Mesenchymal stem cell (in vitro differentiated cells and primary cell): Measurements from ENCODE around the gene ANXA5.

Experiments
- DNase-seq: peaks from one replicate; pipeline ENCODE4 v3.0.0-alpha.2; 2013
- H2AFZ ChIP-seq: one replicate; pipeline ENCODE4 v1.6.1; 2013; ENCODE audit warnings: low read depth, mild to moderate bottlenecking, control low read depth, inconsistent platforms, low read length, moderate library complexity
- H2AK5ac ChIP-seq: 2 replicates; pipeline ENCODE4 v1.6.1; 2013; ENCODE audit warnings: low read length, moderate library complexity, mild to moderate bottlenecking, inconsistent platforms; ENCODE audit not compliant: severe bottlenecking
- H2BK120ac ChIP-seq: one replicate; pipeline ENCODE4 v1.6.1; 2013; ENCODE audit warnings: low read depth, mild to moderate bottlenecking, inconsistent platforms, low read length, moderate library complexity
- H2BK12ac ChIP-seq, 2 experiments: one replicate each; pipeline ENCODE4 v1.6.1; 2013; ENCODE audit warnings: inconsistent platforms in 2 of 2, low read length in 2 of 2, mild to moderate bottlenecking in 2 of 2, moderate library complexity in 2 of 2, control low read depth in 1 of 2
- H2BK15ac ChIP-seq: one replicate; pipeline ENCODE4 v1.6.1; 2013; ENCODE audit warnings: mild to moderate bottlenecking, low read depth, inconsistent platforms; ENCODE audit not compliant: poor library complexity, severe bottlenecking
- H2BK5ac ChIP-seq: 2 replicates; pipeline ENCODE4 v1.6.1; 2013; ENCODE audit warnings: low read depth, mild to moderate bottlenecking, low read length, control low read depth, inconsistent platforms; ENCODE audit not compliant: poor library complexity, severe bottlenecking
- H3K14ac ChIP-seq, 2 experiments: one replicate each; pipeline ENCODE4 v1.6.1; 2013; ENCODE audit warnings: inconsistent platforms in 2 of 2, low read length in 2 of 2, control low read depth in 1 of 2, mild to moderate bottlenecking in 1 of 2, moderate library complexity in 1 of 2
- H3K18ac ChIP-seq, 2 experiments: one replicate each; pipeline ENCODE4 v1.6.1; 2013; ENCODE audit warnings: inconsistent platforms in 2 of 2, low read length in 2 of 2, control low read depth in 1 of 2, low read depth in 1 of 2, mild to moderate bottlenecking in 1 of 2
- H3K23ac ChIP-seq, 2 experiments: one replicate each; pipeline ENCODE4 v1.6.1; 2013; ENCODE audit warnings: inconsistent platforms in 2 of 2, low read length in 2 of 2, mild to moderate bottlenecking in 2 of 2, moderate library complexity in 2 of 2, control low read depth in 1 of 2
- H3K27ac ChIP-seq: 2 replicates; pipeline ENCODE4 v1.5.1; 2013; ENCODE audit warnings: mild to moderate bottlenecking, moderate library complexity, low read length, control low read depth, inconsistent platforms; ENCODE audit not compliant: poor library complexity, severe bottlenecking
- H3K27me3 ChIP-seq, 2 experiments: 2 replicates each; pipeline versions ENCODE4 v1.6.1 to v1.7.0; 2013; ENCODE audit warnings: low read length in 2 of 2, mild to moderate bottlenecking in 2 of 2, moderate library complexity in 2 of 2, control low read depth in 1 of 2, inconsistent platforms in 1 of 2; ENCODE audit not compliant: control insufficient read depth in 1 of 2, insufficient read depth in 1 of 2
- H3K36me3 ChIP-seq, 2 experiments: 2 replicates each; pipeline versions ENCODE4 v1.6.1 to v1.7.0; 2013; ENCODE audit warnings: low read length in 2 of 2, control low read depth in 1 of 2, inconsistent platforms in 1 of 2, low read depth in 1 of 2, mild to moderate bottlenecking in 1 of 2; ENCODE audit not compliant: insufficient read depth in 2 of 2, control insufficient read depth in 1 of 2
- H3K4ac ChIP-seq, 2 experiments: one replicate each; pipeline ENCODE4 v1.6.1; 2013; ENCODE audit warnings: inconsistent platforms in 2 of 2, low read length in 2 of 2, mild to moderate bottlenecking in 2 of 2, moderate library complexity in 2 of 2, control low read depth in 1 of 2, low read depth in 1 of 2
- H3K4me1 ChIP-seq: 2 replicates; pipeline ENCODE4 v1.6.1; 2013; ENCODE audit warnings: low read depth, low read length, control low read depth; ENCODE audit not compliant: control insufficient read depth, insufficient read depth
- H3K4me2 ChIP-seq: 2 replicates; pipeline ENCODE4 v1.6.1; 2013; ENCODE audit warnings: low read length, mild to moderate bottlenecking, inconsistent platforms; ENCODE audit not compliant: poor library complexity, severe bottlenecking
- H3K4me3 ChIP-seq, 2 experiments: 2 replicates each; pipeline versions ENCODE4 v1.5.1 to v1.7.0; 2013; ENCODE audit warnings: low read length in 2 of 2, mild to moderate bottlenecking in 2 of 2, control low read depth in 1 of 2, low read depth in 1 of 2; ENCODE audit not compliant: insufficient read depth in 1 of 2
- H3K79me1 ChIP-seq: replicated peaks from 2 replicates; pipeline ENCODE4 v1.6.1; 2013; ENCODE audit warnings: mild to moderate bottlenecking, control low read depth, low read length, inconsistent platforms; ENCODE audit not compliant: poor library complexity, severe bottlenecking
- H3K9ac ChIP-seq: 2 replicates; pipeline ENCODE4 v1.7.0; 2013; ENCODE audit warnings: mild to moderate bottlenecking, low read length, moderate library complexity
- H3K9me3 ChIP-seq: 2 replicates; pipeline ENCODE4 v1.7.0; 2013; ENCODE audit warnings: mild to moderate bottlenecking, low read length; ENCODE audit not compliant: control insufficient read depth
- H4K8ac ChIP-seq: one replicate; pipeline ENCODE4 v1.6.1; 2013; ENCODE audit warnings: inconsistent platforms, mild to moderate bottlenecking, low read length, moderate library complexity
- H4K91ac ChIP-seq: one replicate; pipeline ENCODE4 v1.6.1; 2013; ENCODE audit warnings: mild to moderate bottlenecking, low read length, inconsistent platforms
- WGBS: methylation state at CpG from one replicate; pipeline ENCODE4 v1.1.7; 2013; ENCODE audit warnings: mixed read lengths; 5-methylcytosine and 5-hydroxymethylcytosine counted together

ANXA5 gene

GRCh38 chr4:121706595-121707021, 9.8 kb upstream of the ANXA5 start:
- Histone ChIP-seq H3K79me1 (no peaks in the 10 kb centered on the region), H3K18ac (peak overlapping the region in 1 of 2 experiments; percentile 32), H2AFZ (no peak overlapping the region), H3K36me3 (no peaks in the 10 kb centered on the region), H4K91ac (no peak overlapping the region), H3K4me2 (no peak overlapping the region), H3K23ac (peak overlapping the region in 1 of 2 experiments; percentile 56), H3K9me3 (peaks cover 3% of the 10 kb centered on the region), H4K8ac (no peak overlapping the region), H2BK120ac (no peak overlapping the region), H2BK5ac (no peak overlapping the region), H3K27ac (no peak overlapping the region), H2BK15ac (no peak overlapping the region), H3K4me1 (peaks cover 6% of the 10 kb centered on the region), H3K4ac (no peak overlapping the region), H3K27me3 (no peaks in the 10 kb centered on the region), H3K9ac (no peak overlapping the region), H2AK5ac (peak overlapping the region; percentile 67), H2BK12ac (no peak overlapping the region), H3K4me3 (peak overlapping the region in 1 of 2 experiments; percentile 6), H3K14ac (no peak overlapping the region)
- 37% methylated on average over 4 of the region's 4 CpGs for WGBS
- peak; percentile 85 for DNase-seq

GRCh38 chr4:121705521-121705920, 8.7 kb upstream of the ANXA5 start:
- DNase-seq: no peak
- Histone ChIP-seq H3K18ac (no peak overlapping the region), H4K91ac (no peak overlapping the region), H3K9me3 (peaks cover 3% of the 10 kb centered on the region), H3K27me3 (no peaks in the 10 kb centered on the region), H3K27ac (no peak overlapping the region), H3K4me1 (peaks cover 6% of the 10 kb centered on the region), H4K8ac (no peak overlapping the region), H3K36me3 (no peaks in the 10 kb centered on the region), H3K4ac (no peak overlapping the region), H3K79me1 (no peaks in the 10 kb centered on the region), H2AK5ac (no peak overlapping the region), H2BK12ac (no peak overlapping the region), H3K14ac (no peak overlapping the region), H2AFZ (no peak overlapping the region), H3K4me2 (no peak overlapping the region), H2BK120ac (no peak overlapping the region), H3K23ac (no peak overlapping the region), H2BK15ac (no peak overlapping the region), H3K9ac (no peak overlapping the region), H3K4me3 (no peak overlapping the region), H2BK5ac (no peak overlapping the region)
- 84% methylated on average over 6 of the region's 6 CpGs for WGBS

GRCh38 chr4:121702136-121702535, 5.4 kb upstream of the ANXA5 start:
- H3K9ac ChIP-seq: no peak overlapping the region
- H3K4me2 ChIP-seq: no peak overlapping the region
- no peaks in the 10 kb centered on the region for H3K36me3 ChIP-seq
- no peak overlapping the region for H2AK5ac ChIP-seq
- no peaks in the 10 kb centered on the region for H3K27me3 ChIP-seq
- H4K91ac ChIP-seq: no peak overlapping the region
- H2BK120ac ChIP-seq: no peak overlapping the region
- no peak overlapping the region for H3K4me3 ChIP-seq
- H2AFZ ChIP-seq: no peak overlapping the region
- no peak overlapping the region for H2BK5ac ChIP-seq
- H3K4ac ChIP-seq: no peak overlapping the region
- H3K14ac ChIP-seq: no peak overlapping the region
- no peak overlapping the region for H3K27ac ChIP-seq
- 95% methylated on average over 4 of the region's 4 CpGs for WGBS
- H3K9me3 ChIP-seq: peaks cover 3% of the 10 kb centered on the region
- H3K18ac ChIP-seq: no peak overlapping the region
- H2BK15ac ChIP-seq: no peak overlapping the region
- H3K4me1 ChIP-seq: peaks cover 6% of the 10 kb centered on the region
- no peak overlapping the region for H3K23ac ChIP-seq
- peaks cover 4% of the 10 kb centered on the region for H3K79me1 ChIP-seq
- H2BK12ac ChIP-seq: no peak overlapping the region
- no peak overlapping the region for H4K8ac ChIP-seq
- no peak for DNase-seq

GRCh38 chr4:121701263-121701662, 4.5 kb upstream of the ANXA5 start:
- H2AFZ ChIP-seq: no peak overlapping the region
- no peak overlapping the region for H2BK5ac ChIP-seq
- 97% methylated on average over 3 of the region's 3 CpGs for WGBS
- DNase-seq: no peak
- H4K8ac ChIP-seq: no peak overlapping the region
- H3K14ac ChIP-seq: no peak overlapping the region
- peaks cover 2% of the 10 kb centered on the region for H3K4me1 ChIP-seq
- no peak overlapping the region for H3K9ac ChIP-seq
- H3K4ac ChIP-seq: no peak overlapping the region
- no peaks in the 10 kb centered on the region for H3K27me3 ChIP-seq
- H2BK120ac ChIP-seq: no peak overlapping the region
- peaks cover 4% of the 10 kb centered on the region for H3K79me1 ChIP-seq
- H3K4me2 ChIP-seq: no peak overlapping the region
- no peak overlapping the region for H3K18ac ChIP-seq
- no peak overlapping the region for H4K91ac ChIP-seq
- H3K27ac ChIP-seq: no peak overlapping the region
- no peak overlapping the region for H2AK5ac ChIP-seq
- no peak overlapping the region for H2BK15ac ChIP-seq
- H3K4me3 ChIP-seq: no peak overlapping the region
- no peak overlapping the region for H2BK12ac ChIP-seq
- peaks cover 3% of the 10 kb centered on the region for H3K9me3 ChIP-seq
- no peaks in the 10 kb centered on the region for H3K36me3 ChIP-seq
- no peak overlapping the region for H3K23ac ChIP-seq
